HepG2 (cell line): Measurements from ENCODE around the gene PRR36. TPM values are rescaled to one million over a fixed set of nuclear protein-coding genes. Genes with fewer than 3 reads are reported as not detected.

ENCODE experiments used
- DPF2 ChIP-seq: sonication (generic); formaldehyde crosslinking; IDR thresholded peaks from 2 replicates; pipeline ENCODE4 v1.4.0; 2020; ENCODE audit warnings: mild to moderate bottlenecking, low read depth, missing genetic modification reagents, borderline replicate concordance
- HMGXB4 ChIP-seq, 2 experiments: sonication (generic) in 1 of 2; formaldehyde crosslinking in 1 of 2; IDR thresholded peaks; 2 replicates each; pipeline versions ENCODE4 v1.4.0 to v1.6.1; 2018 to 2020; ENCODE audit warnings: missing genetic modification reagents in 2 of 2, borderline replicate concordance in 1 of 2, low read depth in 1 of 2, mild to moderate bottlenecking in 1 of 2, missing biosample characterization in 1 of 2
- JUND ChIP-seq: sonication (generic); formaldehyde crosslinking; IDR thresholded peaks from 2 replicates; pipeline ENCODE4 v1.8.0; 2022; ENCODE audit warnings: mild to moderate bottlenecking, missing genetic modification reagents
- KIAA2018 ChIP-seq: sonication (generic); formaldehyde crosslinking; IDR thresholded peaks from 2 replicates; pipeline ENCODE4 v1.5.0; 2020; ENCODE audit warnings: mild to moderate bottlenecking, missing genetic modification reagents, borderline replicate concordance
- NFYB ChIP-seq: sonication (generic); formaldehyde crosslinking; IDR thresholded peaks from 2 replicates; pipeline ENCODE4 v1.4.0; 2020; ENCODE audit warnings: missing genetic modification reagents
- RCOR2 ChIP-seq: IDR thresholded peaks from 2 replicates; pipeline ENCODE4 v1.6.1; 2016; ENCODE audit warnings: missing biosample characterization, missing genetic modification reagents
- SP4 ChIP-seq: sonication (generic); formaldehyde crosslinking; IDR thresholded peaks from 2 replicates; pipeline ENCODE4 v1.8.1; 2023; ENCODE audit warnings: mild to moderate bottlenecking, missing genetic modification reagents
- SRSF4 ChIP-seq: fragments of 200-400 bp; formaldehyde crosslinking; IDR thresholded peaks from one replicate; pipeline ENCODE4 v1.6.1; 2018; ENCODE audit warnings: mild to moderate bottlenecking, low read depth, low read length, moderate library complexity; ENCODE audit not compliant: poor library complexity, severe bottlenecking
- SSRP1 ChIP-seq: IDR thresholded peaks from 2 replicates; pipeline ENCODE4 v1.6.1; 2016; ENCODE audit warnings: control low read depth
- TBX2 ChIP-seq: sonication (generic); formaldehyde crosslinking; IDR thresholded peaks from 2 replicates; pipeline ENCODE4 v1.5.0; 2020; ENCODE audit warnings: missing genetic modification reagents, mild to moderate bottlenecking, borderline replicate concordance
- ZNF234 ChIP-seq: sonication (generic); formaldehyde crosslinking; conservative IDR thresholded peaks from 2 replicates; pipeline ENCODE4 v1.5.1; 2020; ENCODE audit warnings: mild to moderate bottlenecking, missing genetic modification reagents
- ZNF382 ChIP-seq: sonication (generic); formaldehyde crosslinking; IDR thresholded peaks from 2 replicates; pipeline ENCODE4 v1.5.0; 2020; ENCODE audit warnings: missing genetic modification reagents, mild to moderate bottlenecking, borderline replicate concordance
- ZNF549 ChIP-seq: sonication (generic); formaldehyde crosslinking; IDR thresholded peaks from 2 replicates; pipeline ENCODE4 v1.5.0; 2020; ENCODE audit warnings: missing genetic modification reagents
- ZNF770 ChIP-seq: sonication (generic); formaldehyde crosslinking; IDR thresholded peaks from 2 replicates; pipeline ENCODE4 v1.5.0; 2020; ENCODE audit warnings: mild to moderate bottlenecking, missing genetic modification reagents
- ZNF841 ChIP-seq: sonication (generic); formaldehyde crosslinking; IDR thresholded peaks from 2 replicates; pipeline ENCODE4 v1.8.1; 2023; ENCODE audit warnings: missing genetic modification reagents, borderline replicate concordance
- polyA plus RNA-seq, 8 experiments: library from polyadenylated mRNA; depleted of rRNA in 3 of 8; stranded (reverse) in 7 of 8; unstranded in 1 of 8; fragments of >200 nt; fragmentation: Illumina TruSeq in 4 of 8; extraction: Trizol in 4 of 8; gene quantifications; 2 replicates each; pipeline versions ENCODE4 v1.2.1 to v1.2.3, GENCODE V29; 2011 to 2016; ENCODE audit warnings: low read depth in 4 of 8, missing spikeins in 1 of 8, mixed read lengths in 1 of 8; ENCODE audit not compliant: insufficient read depth in 1 of 8
- total RNA-seq, 5 experiments: library from RNA; depleted of rRNA; stranded (reverse); fragments of >200 nt; fragmentation: Illumina TruSeq; extraction: Trizol; gene quantifications; 2 replicates each; pipeline ENCODE4 v1.2.3, GENCODE V29; 2016; ENCODE audit warnings: low read depth in 1 of 5
- TF ChIP-seq, protein P1 (sequence below): sonication (generic); formaldehyde crosslinking; IDR thresholded peaks from 2 replicates; pipeline ENCODE4 v1.8.0; 2022; ENCODE audit warnings: mild to moderate bottlenecking, missing genetic modification reagents, borderline replicate concordance

Gene PRR36
- total and polyA plus RNA-seq, 2 of the 13 experiments (the other 11 are each of a cell fraction or from before 2014, with no cell fraction given): 0.07 to 0.17 TPM

- TF ChIP-seq KIAA2018 (CRISPR knock-in tag): no peak
- TF ChIP-seq TBX2: peak; percentile 84; the same call in 1 of the 2 replicates
- no peak for TF ChIP-seq SRSF4
- TF ChIP-seq RCOR2: peak; percentile 75
- peak; percentile 78; the same call in 1 of the 2 replicates for TF ChIP-seq ZNF770 (CRISPR knock-in tag)
- TF ChIP-seq ZNF382 (CRISPR knock-in tag): no peak
- TF ChIP-seq, protein P1, sequence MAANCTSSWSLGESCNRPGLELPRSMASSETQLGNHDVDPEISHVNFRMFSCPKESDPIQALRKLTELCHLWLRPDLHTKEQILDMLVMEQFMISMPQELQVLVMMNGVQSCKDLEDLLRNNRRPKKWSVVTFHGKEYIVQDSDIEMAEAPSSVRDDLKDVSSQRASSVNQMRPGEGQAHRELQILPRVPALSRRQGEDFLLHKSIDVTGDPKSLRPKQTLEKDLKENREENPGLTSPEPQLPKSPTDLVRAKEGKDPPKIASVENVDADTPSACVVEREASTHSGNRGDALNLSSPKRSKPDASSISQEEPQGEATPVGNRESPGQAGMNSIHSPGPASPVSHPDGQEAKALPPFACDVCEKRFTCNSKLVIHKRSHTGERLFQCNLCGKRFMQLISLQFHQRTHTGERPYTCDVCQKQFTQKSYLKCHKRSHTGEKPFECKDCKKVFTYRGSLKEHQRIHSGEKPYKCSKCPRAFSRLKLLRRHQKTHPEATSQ (CRISPR knock-in tag): no peak
- TF ChIP-seq ZNF549 (CRISPR knock-in tag): no peak
- no peak for TF ChIP-seq JUND
- peak; percentile 59; the same call in 1 of the 2 replicates for TF ChIP-seq SP4
- no peak for TF ChIP-seq HMGXB4 (CRISPR knock-in tag; IDR thresholded peaks at IDR 0.05; ENCODE audit: borderline replicate concordance in 1 of 2, low read depth in 1 of 2)
- TF ChIP-seq SSRP1 (CRISPR knock-in tag): 0 out of 2 replicates have a peak, but pooled peaks have one; percentile 70
- peak; percentile 49; the same call in 1 of the 2 replicates for TF ChIP-seq DPF2 (CRISPR knock-in tag)
- TF ChIP-seq NFYB (CRISPR knock-in tag): no peak
- TF ChIP-seq ZNF234 (CRISPR knock-in tag): 0 out of 2 replicates have a peak, but pooled peaks have one; percentile 45
- no peak for TF ChIP-seq ZNF841
These were observed 23.1 kb upstream of the PRR36 start (continued) for GRCh38 chr19:7897292-7897691.
